ENCODE results near the gene DPP3.

DPP3 gene

DNA sequence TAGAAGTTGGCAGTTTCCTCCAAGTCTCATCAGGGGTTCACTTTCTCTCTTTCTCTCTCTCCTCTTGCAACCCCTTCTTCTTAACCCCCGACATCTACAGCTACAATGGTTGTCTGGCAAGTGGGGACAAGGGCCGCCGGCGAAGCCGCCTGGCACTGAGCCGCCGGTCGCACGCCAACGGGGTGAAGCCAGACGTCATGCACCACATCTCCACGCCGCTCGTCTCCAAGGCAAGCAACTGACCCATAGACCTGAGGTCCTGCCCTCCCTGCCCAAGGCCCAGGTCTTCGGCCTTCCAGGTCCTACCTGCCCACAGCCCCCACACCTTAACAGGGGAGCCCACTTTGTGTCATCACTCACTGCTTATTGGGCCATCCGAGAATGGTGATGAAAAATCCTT, 9.1 kb upstream of the DPP3 start:
- Mint-ChIP-seq H3K27ac (no peak overlapping the region), H3K9me3 (no peaks in the 10 kb centered on the region), H3K4me3 (no peak overlapping the region), H3K4me1 (ENCODE audit: low read depth) (peaks cover 8% of the 10 kb centered on the region), H3K27me3 (ENCODE audit: low read depth) (no peaks in the 10 kb centered on the region), H3K36me3 (ENCODE audit: low read depth) (no peaks in the 10 kb centered on the region)

DNA sequence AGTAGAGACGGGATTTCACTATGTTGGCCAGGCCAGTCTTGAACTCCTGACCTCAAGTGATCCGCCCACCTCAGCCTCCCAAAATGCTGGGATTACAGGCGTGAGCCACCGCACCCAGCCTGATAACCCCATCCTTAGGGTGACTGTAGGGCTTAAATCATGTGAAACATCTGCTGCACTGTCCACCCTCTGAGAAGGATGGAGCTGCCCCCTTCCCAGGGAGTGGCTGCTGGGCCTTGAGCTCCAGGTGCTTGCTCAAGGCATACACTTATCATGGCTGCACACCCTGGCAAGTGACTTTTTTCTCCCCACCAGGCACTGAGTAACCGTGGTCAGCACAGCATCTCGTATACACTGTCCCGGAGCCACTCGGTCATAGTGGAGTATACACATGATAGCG, 8.2 kb upstream of the DPP3 start:
- Mint-ChIP-seq H3K4me1 (ENCODE audit: low read depth) (peaks cover 12% of the 10 kb centered on the region), H3K4me3 (no peak overlapping the region), H3K27me3 (ENCODE audit: low read depth) (no peaks in the 10 kb centered on the region), H3K36me3 (ENCODE audit: low read depth) (peaks cover 2% of the 10 kb centered on the region), H3K27ac (no peak overlapping the region), H3K9me3 (no peaks in the 10 kb centered on the region)

DNA sequence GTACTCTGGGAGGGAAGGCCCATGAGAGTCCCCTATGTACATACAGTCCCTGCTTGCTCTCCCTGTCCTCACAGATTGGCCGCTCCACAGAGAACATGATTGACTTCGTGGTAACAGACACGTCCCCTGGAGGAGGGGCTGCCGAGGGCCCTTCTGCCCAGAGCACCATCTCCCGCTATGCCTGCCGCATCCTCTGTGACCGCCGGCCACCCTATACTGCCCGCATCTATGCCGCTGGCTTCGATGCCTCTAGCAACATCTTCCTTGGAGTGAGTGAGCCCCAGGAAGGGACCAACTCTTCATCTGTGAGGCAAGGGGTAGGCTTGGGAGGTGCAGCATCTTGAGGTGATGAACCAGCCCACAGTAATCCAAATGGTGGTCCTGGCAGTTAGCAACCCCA, 7.1 kb upstream of the DPP3 start:
- Mint-ChIP-seq H3K36me3 (ENCODE audit: low read depth) (peaks cover 2% of the 10 kb centered on the region), H3K27ac (no peak overlapping the region), H3K4me3 (no peak overlapping the region), H3K4me1 (ENCODE audit: low read depth) (peaks cover 10% of the 10 kb centered on the region), H3K27me3 (ENCODE audit: low read depth) (no peaks in the 10 kb centered on the region), H3K9me3 (no peaks in the 10 kb centered on the region)

DNA sequence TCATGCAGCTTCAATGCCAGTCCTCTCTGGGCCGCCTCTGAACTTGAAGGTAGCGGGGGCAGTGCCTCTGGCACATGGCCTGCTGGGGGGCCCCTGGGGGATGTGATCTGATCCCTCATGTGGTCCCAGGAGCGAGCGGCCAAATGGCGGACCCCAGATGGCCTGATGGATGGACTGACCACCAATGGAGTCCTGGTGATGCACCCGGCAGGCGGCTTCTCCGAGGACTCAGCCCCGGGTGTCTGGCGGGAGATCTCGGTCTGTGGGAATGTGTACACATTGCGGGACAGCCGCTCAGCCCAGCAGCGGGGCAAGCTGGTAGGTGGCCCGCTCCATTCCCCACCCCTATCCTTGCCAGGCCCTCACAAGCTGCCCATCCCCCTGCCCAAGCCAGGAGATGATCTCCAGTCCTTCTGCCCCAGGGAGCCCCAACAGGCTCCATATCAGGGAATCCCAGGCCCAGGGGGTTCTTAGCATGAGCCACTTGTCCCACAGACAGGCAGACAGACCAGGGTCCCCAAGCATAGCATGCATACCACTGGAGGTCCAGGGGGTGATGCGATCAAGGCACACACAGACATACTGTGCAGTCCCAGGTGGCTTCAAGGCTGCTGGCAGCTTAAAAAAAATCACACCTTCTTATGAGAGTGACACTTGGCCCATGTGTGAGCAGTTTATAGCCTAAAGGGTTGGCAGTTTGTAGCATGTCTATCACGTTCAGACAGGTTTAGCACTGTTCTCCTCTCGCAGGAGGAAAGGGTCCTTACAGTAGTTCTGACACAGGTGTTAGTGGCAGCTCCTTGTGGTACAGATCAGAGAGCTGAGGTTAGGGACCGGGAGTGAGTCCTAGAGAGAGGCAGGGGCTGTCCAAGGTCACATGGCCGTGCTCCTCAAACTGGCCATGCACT, 6.4 kb upstream of the DPP3 start:
- Mint-ChIP-seq H3K27ac (no peak overlapping the region), H3K9me3 (no peaks in the 10 kb centered on the region), H3K4me1 (ENCODE audit: low read depth) (peaks cover 9% of the 10 kb centered on the region), H3K4me3 (no peak overlapping the region), H3K27me3 (ENCODE audit: low read depth) (no peaks in the 10 kb centered on the region), H3K36me3 (ENCODE audit: low read depth) (peaks cover 2% of the 10 kb centered on the region)

DNA sequence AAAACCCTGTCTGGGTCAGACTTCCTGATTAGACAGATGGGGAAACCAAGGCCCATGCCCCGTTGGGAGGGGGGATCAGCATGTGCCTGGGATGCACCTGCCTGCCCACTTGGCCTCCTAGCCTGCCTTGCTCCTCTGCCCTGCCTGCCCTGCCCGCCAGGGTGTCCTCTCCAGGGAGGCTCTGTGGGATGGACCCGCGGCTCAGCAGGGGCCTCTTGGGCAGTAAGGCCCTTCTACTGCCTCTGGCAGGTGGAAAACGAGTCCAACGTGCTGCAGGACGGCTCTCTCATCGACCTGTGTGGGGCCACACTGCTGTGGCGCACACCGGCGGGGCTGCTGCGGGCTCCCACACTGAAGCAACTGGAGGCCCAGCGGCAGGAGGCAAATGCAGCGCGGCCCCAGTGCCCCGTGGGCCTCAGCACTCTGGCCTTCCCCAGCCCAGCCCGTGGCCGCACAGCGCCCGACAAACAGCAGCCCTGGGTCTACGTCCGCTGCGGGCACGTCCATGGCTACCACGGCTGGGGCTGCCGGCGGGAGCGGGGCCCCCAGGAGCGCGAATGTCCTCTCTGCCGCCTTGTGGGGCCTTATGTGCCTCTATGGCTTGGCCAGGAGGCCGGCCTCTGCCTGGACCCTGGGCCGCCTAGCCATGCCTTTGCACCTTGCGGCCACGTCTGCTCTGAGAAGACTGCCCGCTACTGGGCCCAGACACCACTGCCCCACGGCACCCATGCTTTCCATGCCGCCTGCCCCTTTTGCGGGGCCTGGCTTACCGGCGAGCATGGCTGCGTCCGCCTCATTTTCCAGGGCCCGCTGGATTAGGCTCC, 4.7 kb upstream of the DPP3 start:
- Mint-ChIP-seq H3K36me3 (ENCODE audit: low read depth) (peaks cover 2% of the 10 kb centered on the region), H3K9me3 (no peaks in the 10 kb centered on the region), H3K27me3 (ENCODE audit: low read depth) (no peaks in the 10 kb centered on the region), H3K27ac (no peak overlapping the region), H3K4me3 (no peak overlapping the region), H3K4me1 (ENCODE audit: low read depth) (peaks cover 16% of the 10 kb centered on the region)

DNA sequence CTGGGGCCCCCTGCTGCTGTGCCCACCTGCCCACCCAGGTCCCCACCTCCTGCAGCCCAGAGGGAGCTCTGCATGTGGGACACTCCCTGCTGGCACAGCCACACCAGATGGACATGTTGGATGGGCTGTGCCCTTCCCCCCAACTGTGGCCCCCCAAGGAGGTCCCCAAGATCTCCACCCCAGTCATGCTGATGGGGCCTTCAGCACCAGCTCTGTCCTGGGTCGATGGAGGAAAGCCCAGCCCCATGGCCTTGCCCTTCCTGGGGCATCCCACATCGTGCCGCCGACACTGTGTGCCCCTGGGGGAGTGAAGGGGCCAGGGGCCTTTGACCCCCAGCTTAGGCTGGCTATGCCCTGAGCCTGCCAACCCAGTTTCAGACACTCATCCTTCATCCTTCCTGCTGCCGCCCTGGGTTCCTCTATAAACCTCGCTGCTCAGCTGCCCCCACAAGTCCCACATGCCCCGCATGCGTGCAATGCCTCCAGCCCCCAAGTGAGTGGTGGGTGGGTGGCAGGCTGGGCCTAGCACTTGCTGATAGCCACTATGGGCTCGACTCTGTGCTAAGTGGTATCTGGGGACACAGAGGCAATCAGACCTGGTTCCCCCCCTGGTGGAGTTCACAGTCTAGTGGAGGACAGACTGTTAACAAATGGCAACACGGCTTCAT, 3.9 kb upstream of the DPP3 start:
- H3K4me3 Mint-ChIP-seq, result peak overlapping the region; percentile 25
- no peaks in the 10 kb centered on the region for H3K9me3 Mint-ChIP-seq
- no peaks in the 10 kb centered on the region for H3K27me3 Mint-ChIP-seq (ENCODE audit: low read depth)
- peaks cover 21% of the 10 kb centered on the region for H3K4me1 Mint-ChIP-seq (ENCODE audit: low read depth)
- peaks cover 5% of the 10 kb centered on the region for H3K36me3 Mint-ChIP-seq (ENCODE audit: low read depth)
- no peak overlapping the region for H3K27ac Mint-ChIP-seq

DNA sequence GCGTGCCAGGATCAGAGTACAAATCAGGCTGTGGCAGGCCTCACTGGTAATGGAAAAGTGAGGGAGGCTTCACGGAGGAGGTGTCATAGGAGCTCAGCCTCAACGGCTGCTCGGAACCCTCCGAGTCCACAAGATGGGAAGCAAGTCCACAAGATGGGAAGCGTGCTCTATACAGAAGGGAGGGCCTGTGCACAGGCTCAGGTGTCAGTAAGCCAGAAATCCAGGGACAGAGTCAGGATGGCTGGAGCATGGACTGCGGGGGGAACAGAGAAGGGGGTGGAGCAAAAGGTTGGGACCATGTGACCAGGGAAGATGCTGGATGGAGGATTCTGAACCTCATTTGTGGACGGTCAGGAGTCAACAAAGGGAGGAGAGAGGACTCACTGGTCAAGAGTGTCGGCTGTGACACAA, 3.4 kb upstream of the DPP3 start:
- Mint-ChIP-seq H3K27me3 (ENCODE audit: low read depth) (no peaks in the 10 kb centered on the region), H3K4me3 (peak overlapping the region; percentile 25), H3K4me1 (ENCODE audit: low read depth) (peaks cover 22% of the 10 kb centered on the region), H3K27ac (no peak overlapping the region), H3K9me3 (no peaks in the 10 kb centered on the region), H3K36me3 (ENCODE audit: low read depth) (peaks cover 5% of the 10 kb centered on the region)

DNA sequence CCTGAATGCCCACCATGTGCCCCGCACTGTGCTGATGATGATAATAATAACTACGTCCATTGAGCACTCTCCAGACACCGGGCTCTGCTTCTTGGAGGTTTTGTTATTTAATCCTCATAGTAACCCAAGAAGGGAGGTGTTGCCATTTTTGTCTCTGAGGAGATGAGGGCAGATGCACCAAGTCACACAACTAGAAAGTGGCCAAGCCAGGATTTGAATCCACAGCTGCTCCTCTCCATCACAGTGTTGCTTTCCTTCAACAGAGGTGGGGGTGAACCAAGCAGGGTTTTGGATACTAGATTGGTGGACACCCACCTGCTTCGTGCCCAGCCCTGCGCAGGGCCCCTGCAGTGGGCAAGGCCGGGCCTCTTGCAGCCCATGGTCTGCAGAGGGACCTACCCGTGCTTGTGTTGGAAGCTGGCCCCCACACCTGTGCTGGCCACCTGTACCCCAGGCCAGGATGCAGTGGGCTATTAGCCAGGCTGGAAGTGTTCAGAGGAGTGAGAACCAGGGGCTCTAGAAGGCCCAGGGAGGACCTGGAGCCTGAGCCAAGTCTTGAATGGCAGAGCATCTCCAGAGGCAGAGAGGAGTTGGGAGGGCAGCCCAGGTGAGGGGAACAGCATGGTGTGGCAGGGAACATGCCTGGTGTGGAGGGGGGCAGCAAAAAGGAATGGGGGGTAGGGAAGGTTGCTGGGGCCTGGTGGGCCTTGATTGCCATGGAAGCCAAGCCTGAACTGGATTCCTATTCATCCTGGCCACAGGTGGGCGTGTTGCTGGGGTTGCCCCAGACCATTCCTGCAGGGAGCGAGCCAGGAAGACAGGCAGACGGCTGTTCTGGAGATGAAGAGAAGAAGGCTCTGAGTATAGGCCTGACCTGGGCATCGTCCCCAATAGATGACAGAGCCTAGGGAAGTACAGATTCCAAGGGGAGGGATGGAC, 2.7 kb upstream of the DPP3 start:
- Mint-ChIP-seq H3K27ac (no peak overlapping the region), H3K36me3 (ENCODE audit: low read depth) (peaks cover 5% of the 10 kb centered on the region), H3K27me3 (ENCODE audit: low read depth) (no peaks in the 10 kb centered on the region), H3K9me3 (no peaks in the 10 kb centered on the region), H3K4me3 (peak overlapping the region; percentile 40), H3K4me1 (ENCODE audit: low read depth) (peaks cover 26% of the 10 kb centered on the region)

DNA sequence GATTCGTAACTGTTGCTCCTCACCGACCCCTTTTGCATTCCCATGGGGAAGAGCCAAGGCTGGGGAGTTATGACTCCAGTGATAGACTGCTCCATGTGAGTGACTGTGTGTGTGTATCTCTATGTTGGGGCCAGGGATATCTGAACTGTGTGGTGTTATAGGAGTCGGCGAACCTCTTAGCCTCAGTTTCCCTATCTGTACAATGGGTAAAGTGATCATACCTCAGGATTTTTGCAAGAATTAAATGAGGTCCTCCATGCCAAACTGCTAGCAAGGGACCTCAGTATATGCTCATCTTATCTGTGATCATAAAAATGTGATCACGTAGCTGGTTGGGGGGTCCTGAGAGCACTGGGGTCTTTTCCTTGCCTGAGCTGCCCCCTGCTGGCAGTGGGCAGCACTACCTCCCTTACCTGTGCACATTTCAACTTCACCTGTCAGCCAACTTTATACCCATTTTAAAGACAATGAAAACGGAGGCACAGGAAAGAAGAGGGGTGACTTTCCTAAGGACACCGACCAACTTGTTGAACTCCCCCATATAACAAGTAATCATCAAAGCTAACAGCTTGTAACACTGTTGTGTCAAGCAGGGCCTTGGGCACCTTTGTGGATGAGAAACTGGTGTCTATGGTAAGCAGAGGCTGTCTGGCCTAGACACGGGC, 1.4 kb upstream of the DPP3 start:
- no peaks in the 10 kb centered on the region for H3K27me3 Mint-ChIP-seq (ENCODE audit: low read depth)
- peaks cover 5% of the 10 kb centered on the region for H3K36me3 Mint-ChIP-seq (ENCODE audit: low read depth)
- no peaks in the 10 kb centered on the region for H3K9me3 Mint-ChIP-seq
- peak overlapping the region; percentile 93 for H3K4me3 Mint-ChIP-seq
- H3K27ac Mint-ChIP-seq, result peak overlapping the region; percentile 89
- peaks cover 28% of the 10 kb centered on the region for H3K4me1 Mint-ChIP-seq (ENCODE audit: low read depth)

DNA sequence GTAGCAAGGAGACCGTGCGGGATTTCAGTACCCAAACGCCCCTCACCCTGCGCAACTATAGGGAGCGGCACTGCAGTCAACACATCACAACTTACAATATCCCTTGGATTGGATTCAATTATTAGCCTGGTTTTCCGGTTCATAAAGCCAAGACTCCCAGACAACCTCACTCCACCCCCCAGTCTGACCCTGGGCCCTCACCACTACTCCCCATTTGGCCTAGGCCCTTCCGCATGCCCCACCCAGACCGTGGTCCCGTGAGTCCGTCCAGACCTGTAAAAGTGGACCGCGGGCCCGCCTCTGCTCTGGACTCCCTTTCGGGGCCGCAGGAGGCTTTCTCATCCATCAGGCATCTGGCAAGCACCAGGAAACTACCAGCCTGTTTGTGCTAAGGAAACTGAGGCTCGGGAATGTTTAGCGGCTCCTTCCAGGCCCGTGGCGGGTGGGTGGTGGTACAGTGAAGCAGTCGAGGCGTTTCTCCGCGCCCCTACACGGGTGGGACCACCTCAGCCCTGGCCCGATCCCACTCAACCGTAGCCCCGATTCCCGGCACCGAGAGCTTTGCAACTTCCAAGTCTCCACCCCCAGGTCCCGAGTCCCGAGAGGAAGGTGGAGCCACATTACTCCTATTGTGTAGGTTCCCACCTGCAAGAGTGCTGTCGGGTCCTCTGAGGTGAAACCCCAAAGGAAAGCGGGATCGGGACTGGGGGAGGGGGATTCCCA, 679 bp upstream of the DPP3 start:
- peak overlapping the region; percentile 89 for H3K27ac Mint-ChIP-seq
- peak overlapping the region; percentile 93 for H3K4me3 Mint-ChIP-seq
- peaks cover 5% of the 10 kb centered on the region for H3K36me3 Mint-ChIP-seq (ENCODE audit: low read depth)
- H3K4me1 Mint-ChIP-seq (ENCODE audit: low read depth), result peaks cover 28% of the 10 kb centered on the region
- no peaks in the 10 kb centered on the region for H3K9me3 Mint-ChIP-seq
- H3K27me3 Mint-ChIP-seq (ENCODE audit: low read depth), result no peaks in the 10 kb centered on the region

DNA sequence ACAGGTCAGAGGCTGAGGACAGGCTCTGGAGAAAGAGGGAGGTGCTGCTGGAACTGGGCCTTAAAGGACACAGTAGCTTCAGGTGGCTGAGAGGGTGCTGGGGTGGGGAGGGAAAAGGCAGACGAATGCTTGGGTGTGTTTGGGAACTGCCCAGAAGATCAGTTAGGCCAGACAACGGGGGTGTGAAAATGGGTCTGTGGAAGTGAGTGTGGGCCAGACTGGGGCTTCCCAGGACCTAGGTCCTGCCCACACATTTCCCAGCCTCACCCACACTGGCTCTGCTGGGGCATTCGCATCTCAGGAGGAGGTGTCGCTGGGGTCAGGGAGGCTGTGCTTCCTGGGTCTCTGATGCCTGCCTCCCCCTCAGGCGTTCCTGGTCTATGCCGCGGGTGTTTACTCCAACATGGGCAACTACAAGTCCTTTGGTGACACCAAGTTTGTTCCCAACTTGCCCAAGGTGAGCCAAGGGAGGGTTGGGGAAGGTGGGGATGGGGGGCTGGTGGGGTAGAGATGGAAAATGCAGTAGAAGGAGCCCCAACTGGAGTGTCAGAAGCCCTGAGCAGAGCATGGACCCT, 4.7 kb downstream of the DPP3 start:
- Mint-ChIP-seq H3K4me1 (ENCODE audit: low read depth) (peaks cover 13% of the 10 kb centered on the region), H3K27ac (no peak overlapping the region), H3K4me3 (no peak overlapping the region), H3K36me3 (ENCODE audit: low read depth) (peaks cover 12% of the 10 kb centered on the region), H3K27me3 (ENCODE audit: low read depth) (no peaks in the 10 kb centered on the region), H3K9me3 (no peaks in the 10 kb centered on the region)

DNA sequence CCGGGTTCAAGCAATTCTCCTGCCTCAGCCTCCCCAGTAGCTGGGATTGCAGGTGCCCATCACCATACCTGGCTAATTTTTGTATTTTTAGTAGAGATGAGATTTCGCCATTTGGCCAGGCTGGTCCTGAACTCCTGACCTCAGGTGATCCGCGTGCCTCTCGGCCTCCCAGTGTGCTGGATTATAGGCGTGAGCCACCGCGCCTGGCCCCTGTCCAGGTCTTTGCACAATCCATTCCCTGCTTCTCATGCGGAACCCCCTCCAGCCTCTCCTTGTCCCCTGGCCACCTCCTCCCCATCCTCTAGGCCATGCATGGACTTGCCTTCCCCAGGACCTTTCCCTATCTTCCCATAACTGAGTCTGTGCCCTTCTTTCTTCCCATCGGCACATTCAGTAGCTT, 8.7 kb downstream of the DPP3 start:
- H3K4me1 Mint-ChIP-seq (ENCODE audit: low read depth), result no peaks in the 10 kb centered on the region
- no peaks in the 10 kb centered on the region for H3K27me3 Mint-ChIP-seq (ENCODE audit: low read depth)
- no peak overlapping the region for H3K27ac Mint-ChIP-seq
- H3K4me3 Mint-ChIP-seq, result no peak overlapping the region
- no peaks in the 10 kb centered on the region for H3K9me3 Mint-ChIP-seq
- peaks cover 14% of the 10 kb centered on the region for H3K36me3 Mint-ChIP-seq (ENCODE audit: low read depth)

DNA sequence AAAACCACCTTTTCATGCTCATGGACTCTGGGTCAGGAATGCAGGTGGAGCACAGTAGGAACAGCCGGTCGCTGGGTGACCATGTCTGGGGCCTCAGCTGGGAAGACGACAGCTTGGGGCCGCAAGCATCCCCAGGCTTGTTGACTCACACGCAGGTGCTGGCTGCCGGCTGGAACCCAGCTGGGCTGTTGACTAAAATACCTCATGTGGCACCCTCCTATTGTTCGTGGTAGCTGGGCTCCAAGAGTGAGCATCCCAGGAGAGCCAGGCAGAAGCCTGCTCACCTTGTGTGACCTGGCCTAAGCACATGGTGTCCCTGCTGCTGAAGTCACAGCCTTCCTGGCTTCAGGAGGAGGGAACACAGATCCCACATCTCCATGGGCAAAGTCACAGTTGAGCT, 9.4 kb downstream of the DPP3 start:
- Mint-ChIP-seq H3K4me1 (ENCODE audit: low read depth) (no peaks in the 10 kb centered on the region), H3K27ac (no peak overlapping the region), H3K27me3 (ENCODE audit: low read depth) (no peaks in the 10 kb centered on the region), H3K4me3 (no peak overlapping the region), H3K36me3 (ENCODE audit: low read depth) (peaks cover 14% of the 10 kb centered on the region), H3K9me3 (no peaks in the 10 kb centered on the region)

All from T-helper 1 cell treated with Interleukin-12 subunit alpha and Interleukin-12 subunit beta and Interleukin-4 antibody, amounts not matched to agents 30 μg/mL and 1 μg/mL, for 36 hours (primary cell).